H1 (cell line): ENCODE data around the gene NFIA.

Source experiments
- CBX5 ChIP-seq: fragments of 300-800, 300-1000 bp; sonication (generic); IDR thresholded peaks from 2 replicates; pipeline ENCODE4 v1.7.1; 2016; ENCODE audit warnings: antibody characterized with exemption, low read length, low read depth
- CREB1 ChIP-seq: IDR thresholded peaks from 2 replicates; pipeline ENCODE4 v1.6.1; 2012; ENCODE audit warnings: inconsistent platforms
- JUN ChIP-seq: IDR thresholded peaks from 2 replicates; pipeline ENCODE4 v1.6.1; 2011; ENCODE audit warnings: low read depth, mild to moderate bottlenecking, improper control_type of control experiment, low read length
- POLR2A ChIP-seq, 2 experiments: IDR thresholded peaks; 1 replicate in 1 of 2; 2 replicates in 1 of 2; pipeline ENCODE4 v1.6.1; 2011; ENCODE audit warnings: low read depth in 2 of 2, low read length in 2 of 2, mild to moderate bottlenecking in 2 of 2; ENCODE audit errors: control extremely low read depth in 1 of 2
- RAD21 ChIP-seq, 2 experiments: IDR thresholded peaks in 1 of 2; conservative IDR thresholded peaks in 1 of 2; 2 replicates each; pipeline ENCODE4 v1.6.1; 2011; ENCODE audit warnings: low read depth in 2 of 2, low read length in 2 of 2, improper control_type of control experiment in 1 of 2, inconsistent platforms in 1 of 2, mild to moderate bottlenecking in 1 of 2, moderate library complexity in 1 of 2
- SIN3A ChIP-seq, 2 experiments: IDR thresholded peaks in 1 of 2; conservative IDR thresholded peaks in 1 of 2; 2 replicates each; pipeline ENCODE4 v1.6.1; 2011 to 2012; ENCODE audit warnings: low read length in 2 of 2, improper control_type of control experiment in 1 of 2, low read depth in 1 of 2, mild to moderate bottlenecking in 1 of 2
- SP4 ChIP-seq: IDR thresholded peaks from 2 replicates; pipeline ENCODE4 v1.6.1; 2012; ENCODE audit warnings: low read length, inconsistent platforms
- TF ChIP-seq, protein P1 (sequence below), 3 experiments: IDR thresholded peaks; 1 replicate in 2 of 3; 2 replicates in 1 of 3; pipeline versions ENCODE4 v1.5.1 to v1.6.1; 2011; ENCODE audit warnings: low read length in 3 of 3, mild to moderate bottlenecking in 3 of 3, inconsistent platforms in 2 of 3, low read depth in 1 of 3, moderate library complexity in 1 of 3; ENCODE audit not compliant: insufficient read depth in 1 of 3; ENCODE audit errors: control extremely low read depth in 1 of 3

DNA sequence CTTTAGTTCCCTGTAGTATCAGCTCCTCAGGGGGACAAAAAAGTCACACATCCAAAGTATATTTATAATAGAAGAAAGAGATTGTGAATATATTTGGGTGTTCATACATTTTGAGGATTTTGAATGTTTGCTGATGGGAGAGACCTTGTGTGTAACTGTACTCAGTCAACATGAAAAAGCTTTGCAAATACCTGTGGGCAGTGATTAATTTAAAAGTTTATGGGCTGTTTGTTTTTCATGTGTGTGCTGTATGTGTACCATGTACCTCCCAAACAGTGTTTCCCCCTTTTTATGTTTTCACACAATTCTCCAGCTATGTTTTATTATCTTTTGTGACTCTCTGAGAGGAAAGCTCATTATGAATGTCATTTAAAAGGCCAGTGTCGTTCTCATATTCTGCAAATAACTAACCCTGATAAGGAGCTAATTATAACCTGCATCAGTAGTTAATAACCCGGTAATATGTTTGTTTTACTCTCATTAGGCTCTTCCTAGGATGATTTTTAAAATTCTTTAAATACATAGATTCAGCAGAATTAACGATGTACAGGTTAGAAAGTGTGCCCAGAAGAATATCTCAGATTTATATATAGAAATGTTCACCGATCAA, 271.5 kb downstream of the NFIA start:
- TF ChIP-seq, protein P1, sequence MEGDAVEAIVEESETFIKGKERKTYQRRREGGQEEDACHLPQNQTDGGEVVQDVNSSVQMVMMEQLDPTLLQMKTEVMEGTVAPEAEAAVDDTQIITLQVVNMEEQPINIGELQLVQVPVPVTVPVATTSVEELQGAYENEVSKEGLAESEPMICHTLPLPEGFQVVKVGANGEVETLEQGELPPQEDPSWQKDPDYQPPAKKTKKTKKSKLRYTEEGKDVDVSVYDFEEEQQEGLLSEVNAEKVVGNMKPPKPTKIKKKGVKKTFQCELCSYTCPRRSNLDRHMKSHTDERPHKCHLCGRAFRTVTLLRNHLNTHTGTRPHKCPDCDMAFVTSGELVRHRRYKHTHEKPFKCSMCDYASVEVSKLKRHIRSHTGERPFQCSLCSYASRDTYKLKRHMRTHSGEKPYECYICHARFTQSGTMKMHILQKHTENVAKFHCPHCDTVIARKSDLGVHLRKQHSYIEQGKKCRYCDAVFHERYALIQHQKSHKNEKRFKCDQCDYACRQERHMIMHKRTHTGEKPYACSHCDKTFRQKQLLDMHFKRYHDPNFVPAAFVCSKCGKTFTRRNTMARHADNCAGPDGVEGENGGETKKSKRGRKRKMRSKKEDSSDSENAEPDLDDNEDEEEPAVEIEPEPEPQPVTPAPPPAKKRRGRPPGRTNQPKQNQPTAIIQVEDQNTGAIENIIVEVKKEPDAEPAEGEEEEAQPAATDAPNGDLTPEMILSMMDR (IDR thresholded peaks at IDR 0.05; ENCODE audit: control extremely low read depth in 1 of 3, insufficient read depth in 1 of 3, low read depth in 1 of 3, low read length in 3 of 3): no peak
- TF ChIP-seq POLR2A (IDR thresholded peaks at IDR 0.05; ENCODE audit: control extremely low read depth in 1 of 2, low read depth in 2 of 2, low read length in 2 of 2) (no peak), CREB1 (no peak), CBX5 (no peak), SP4 (no peak), SIN3A (conservative IDR thresholded peaks at IDR 0.05 in 1 of 2, IDR thresholded peaks at IDR 0.05 in 1 of 2; ENCODE audit: low read depth in 1 of 2, low read length in 2 of 2) (no peak), JUN (no peak), RAD21 (IDR thresholded peaks at IDR 0.05 in 1 of 2, conservative IDR thresholded peaks at IDR 0.05 in 1 of 2; ENCODE audit: low read depth in 2 of 2, low read length in 2 of 2) (no peak)
